Measurements from ENCODE around the gene ZDHHC6.

DNA sequence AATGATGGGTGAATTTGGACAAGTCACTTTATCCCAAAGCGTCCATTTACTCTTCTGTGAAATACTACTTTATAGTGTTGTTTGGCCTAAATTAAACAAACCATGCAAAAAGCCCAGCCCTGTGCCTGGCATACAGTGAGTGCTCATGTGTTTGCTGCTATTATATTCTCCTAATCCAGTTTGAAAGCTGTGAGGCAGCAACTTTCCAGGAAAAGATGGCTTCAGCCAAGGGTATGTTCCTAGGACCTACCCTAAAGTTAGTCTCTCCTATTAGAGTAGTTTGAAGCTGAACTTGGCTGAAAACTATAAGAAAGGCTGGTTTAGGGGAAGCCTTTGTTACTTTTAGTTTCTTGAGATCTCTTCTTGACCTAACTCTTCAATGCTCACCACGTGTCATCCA is 52.9 kb downstream of the ZDHHC6 start:
- TF ChIP-seq EZH2 (IDR thresholded peaks at IDR 0.05; ENCODE audit: insufficient read depth, low read length) (no peak), CTCF (IDR thresholded peaks at IDR 0.05; ENCODE audit: insufficient read depth, low read depth, low read length) (no peak)
